K562 (cell line): Measurements from ENCODE around the gene BAK1. TPM values are rescaled to one million over a fixed set of nuclear protein-coding genes. Genes with fewer than 3 reads are reported as not detected.

Source experiments
- ATAC-seq: fragments of 200-7000 bp; cut with Tn5 transposase; 3 replicates; pipeline ENCODE4 v1.9.1; 2020; ENCODE audit warnings: moderate library complexity
- BruUV-seq: library from RNA; stranded (reverse); fragments of 400-500 nt; replicated peaks from 2 replicates; lab custom pipeline; 2021; lab: Mats Ljungman, UMichigan
- CTCF ChIA-PET: fragments of 300-600 bp; formaldehyde crosslinking; extraction: SDS; loops from one replicate; lab custom pipeline; 2021; ENCODE audit warnings: low intra/inter-chr PET ratio; lab: Yijun Ruan, JAX
- POLR2A ChIA-PET: fragments of 300-600, 350-650 bp; sonication (Branson Sonifier 250); formaldehyde crosslinking; extraction: SDS; loops from one replicate; lab custom pipeline; 2021; ENCODE audit warnings: antibody characterized with exemption, inconsistent platforms; lab: Yijun Ruan, JAX
- DNase-seq, 4 experiments: peaks; one replicate each; pipeline versions ENCODE4 v3.0.0 to v3.0.0-alpha.2; 2011 to 2018; ENCODE audit warnings: low spot score in 3 of 4, mixed read lengths in 3 of 4; ENCODE audit errors: extremely low read depth in 1 of 4
- FAIRE-seq: peaks from 2 replicates; lab custom pipeline; 2011; peaks lifted over from hg19 to GRCh38; lab: Jason Lieb, UNC
- H2AFZ ChIP-seq: 2 replicates; pipeline ENCODE4 v1.6.0; 2011; ENCODE audit warnings: low read depth, low read length, control low read depth, inconsistent platforms
- H3K27ac ChIP-seq: fragments of 200-600 bp; 3 replicates; pipeline ENCODE4 v1.8.0; 2011; ENCODE audit warnings: low read depth, mild to moderate bottlenecking, control low read depth, inconsistent platforms, low read length, moderate library complexity, mixed read lengths; ENCODE audit errors: extremely low read depth
- H3K27me3 ChIP-seq, 2 experiments: fragments of 300-600 bp in 1 of 2; 2 replicates in 1 of 2; 3 replicates in 1 of 2; pipeline versions ENCODE4 v1.6.0 to v1.8.0; 2011; ENCODE audit warnings: inconsistent platforms in 2 of 2, low read length in 2 of 2, mild to moderate bottlenecking in 1 of 2, mixed read lengths in 1 of 2, moderate library complexity in 1 of 2; ENCODE audit not compliant: control insufficient read depth in 2 of 2, insufficient read depth in 2 of 2
- H3K36me3 ChIP-seq: fragments of 300-600 bp; 3 replicates; pipeline ENCODE4 v1.8.0; 2011; ENCODE audit warnings: mild to moderate bottlenecking, low read length, inconsistent platforms; ENCODE audit not compliant: control insufficient read depth, insufficient read depth
- H3K4me1 ChIP-seq, 2 experiments: fragments of 200-600 bp in 1 of 2; replicated peaks in 1 of 2; 2 replicates in 1 of 2; 3 replicates in 1 of 2; pipeline versions ENCODE4 v1.5.1 to v1.8.0; 2011; ENCODE audit warnings: inconsistent platforms in 2 of 2, low read length in 2 of 2, mild to moderate bottlenecking in 1 of 2, mixed read lengths in 1 of 2, moderate library complexity in 1 of 2; ENCODE audit not compliant: control insufficient read depth in 2 of 2, insufficient read depth in 2 of 2
- H3K4me2 ChIP-seq: 2 replicates; pipeline ENCODE4 v1.6.1; 2011; ENCODE audit warnings: low read length, control low read depth, inconsistent platforms, mixed read lengths; ENCODE audit not compliant: insufficient read depth
- H3K4me3 ChIP-seq: fragments of 200-600 bp; sonication (generic), shearing (Covaris generic); 2 replicates; pipeline ENCODE4 v1.5.1; 2016; ENCODE audit warnings: control low read depth, inconsistent platforms
- H3K79me2 ChIP-seq: fragments of 200-600 bp; 3 replicates; pipeline ENCODE4 v1.8.0; 2011; ENCODE audit warnings: low read length, inconsistent platforms; ENCODE audit not compliant: control insufficient read depth, insufficient read depth
- H3K9ac ChIP-seq, 2 experiments: 2 replicates each; pipeline versions ENCODE4 v1.6.0 to v1.6.1; 2011; ENCODE audit warnings: low read depth in 2 of 2, low read length in 2 of 2, control low read depth in 1 of 2, inconsistent platforms in 1 of 2, mild to moderate bottlenecking in 1 of 2, mixed read lengths in 1 of 2; ENCODE audit not compliant: insufficient read depth in 1 of 2
- H3K9me1 ChIP-seq: one replicate; pipeline ENCODE4 v1.6.0; 2011; ENCODE audit warnings: inconsistent platforms, mild to moderate bottlenecking, low read length, moderate library complexity; ENCODE audit not compliant: control insufficient read depth, insufficient read depth
- H3K9me3 ChIP-seq: replicated peaks from 2 replicates; pipeline ENCODE4 v1.5.1; 2011; ENCODE audit warnings: low read depth, low read length, inconsistent platforms; ENCODE audit not compliant: control insufficient read depth, insufficient read depth
- H4K20me1 ChIP-seq: replicated peaks from 2 replicates; pipeline ENCODE4 v1.6.1; 2011; ENCODE audit warnings: low read length, inconsistent platforms, mixed read lengths; ENCODE audit not compliant: control insufficient read depth, insufficient read depth
- ESRRA ChIP-seq: fragments of 450-650 bp; IDR thresholded peaks from 2 replicates; pipeline ENCODE4 v1.6.1; 2014; ENCODE audit warnings: low read depth, mild to moderate bottlenecking, moderate library complexity, borderline replicate concordance
- FOXP1 ChIP-seq: sonication (generic); formaldehyde crosslinking; IDR thresholded peaks from 2 replicates; pipeline ENCODE4 v1.8.0; 2022; ENCODE audit warnings: mild to moderate bottlenecking, missing genetic modification reagents
- GTF2E2 ChIP-seq: fragments of 200-800 bp; sonication (Bioruptor generic); IDR thresholded peaks from 2 replicates; pipeline ENCODE4 v1.6.1; 2016; ENCODE audit warnings: missing genetic modification characterization, missing compliant biosample characterization
- HLTF ChIP-seq: fragments of 450-650 bp; IDR thresholded peaks from 2 replicates; pipeline ENCODE4 v1.6.1; 2016
- PCBP2 ChIP-seq: fragments of 200-400 bp; formaldehyde crosslinking; IDR thresholded peaks from 2 replicates; pipeline ENCODE4 v1.6.1; 2018; ENCODE audit warnings: low read length, low read depth, mild to moderate bottlenecking, moderate library complexity; ENCODE audit not compliant: poor library complexity, severe bottlenecking
- STAG1 ChIP-seq: sonication (generic); formaldehyde crosslinking; IDR thresholded peaks from 2 replicates; pipeline ENCODE4 v1.5.0; 2020; ENCODE audit warnings: missing genetic modification reagents, borderline replicate concordance
- TAL1 ChIP-seq: fragments of 450-650 bp; IDR thresholded peaks from 2 replicates; pipeline ENCODE4 v1.6.1; 2016; ENCODE audit warnings: mild to moderate bottlenecking
- ZBTB33 ChIP-seq: sonication (generic); formaldehyde crosslinking; IDR thresholded peaks from 2 replicates; pipeline ENCODE4 v1.8.1; 2023; ENCODE audit warnings: mild to moderate bottlenecking, missing genetic modification reagents
- ZBTB5 ChIP-seq: fragments of 450-650 bp; IDR thresholded peaks from 2 replicates; pipeline ENCODE4 v1.6.1; 2017; ENCODE audit warnings: antibody characterized with exemption
- ZNF146 ChIP-seq: IDR thresholded peaks from one replicate; pipeline ENCODE4 v1.6.1; 2018; ENCODE audit warnings: missing compliant biosample characterization; ENCODE audit not compliant: unreplicated experiment
- WGBS: fragments of 100-300 bp; shearing (Covaris generic); methylation state at CpG from one replicate; pipeline ENCODE4 v1.1.6; 2016; ENCODE audit warnings: low coverage, mixed read lengths; ENCODE audit not compliant: insufficient coverage; ENCODE audit errors: missing lambda C conversion rate; 5-methylcytosine and 5-hydroxymethylcytosine counted together
- in situ Hi-C: fragments of 300-500 bp; cut with MboI; formaldehyde crosslinking; loops from 4 replicates; pipeline ENCODE4 v1.15.0; 2018; ENCODE audit warnings: inconsistent platforms, mixed read lengths
- intact Hi-C: fragments of 100-400 bp; cut with micrococcal nuclease; formaldehyde crosslinking; loops from 2 replicates; pipeline ENCODE4 v1.14.2; 2022
- polyA plus RNA-seq, 8 experiments: library from polyadenylated mRNA; depleted of rRNA in 4 of 8; stranded (reverse) in 5 of 8; unstranded in 3 of 8; fragments of >200 nt; fragmentation: Nextera tagmentation in 2 of 8; fragmentation: Illumina TruSeq in 1 of 8; extraction: Ambion mirVana in 2 of 8; extraction: Trizol in 1 of 8; gene quantifications; 2 replicates each; pipeline versions ENCODE4 v1.2.1 to v1.2.3, GENCODE V29; 2011 to 2014; ENCODE audit warnings: inconsistent platforms in 1 of 8, missing spikeins in 1 of 8
- total RNA-seq, 7 experiments: library from RNA; depleted of rRNA in 6 of 7; stranded (reverse); fragments of >200 nt in 6 of 7; fragmentation: Illumina TruSeq in 2 of 7; extraction: Trizol in 2 of 7; gene quantifications; 2 replicates each; pipeline versions ENCODE4 v1.2.1 to v1.2.3, GENCODE V29; 2011 to 2021; ENCODE audit warnings: low replicate concordance in 1 of 7
- TF ChIP-seq, protein P1 (sequence below): sonication (generic); formaldehyde crosslinking; IDR thresholded peaks from 2 replicates; pipeline ENCODE4 v1.8.1; 2023; ENCODE audit warnings: mild to moderate bottlenecking, missing genetic modification reagents
- TF ChIP-seq, protein P2 (sequence below): fragments of 250-450 bp; sonication (Bioruptor Pico); IDR thresholded peaks from 2 replicates; pipeline ENCODE4 v1.8.0; 2022; ENCODE audit warnings: moderate library complexity, mild to moderate bottlenecking, inconsistent platforms

BAK1 gene
- total and polyA plus RNA-seq, 9 of the 15 experiments (the other 6 are each of a cell fraction or from before 2014, with no cell fraction given): 5.4 to 30.7 (median 18.9) TPM

- in situ Hi-C loops (no loop called here), intact Hi-C loops (no loop called here)
- H3K4me3 ChIP-seq: no peak overlapping the region
- H3K4me2 ChIP-seq: no peak overlapping the region
- no peak overlapping the region for H3K27ac ChIP-seq
- BruUV-seq: no TSS peak
- DNase-seq (no peak), ATAC-seq (no peak; the same call in 1 of the 3 replicates), FAIRE-seq (no peak)
- peaks cover 13 to 25% of the 10 kb centered on the region in 2 experiments; a peak in 4 of 5 replicates for H3K4me1 ChIP-seq
- WGBS: 47% methylated on average over 22 of the region's 22 CpGs
- no peak overlapping the region for H2AFZ ChIP-seq
- peaks cover 0 to 12% of the 10 kb centered on the region in 2 experiments; a peak in 2 of 5 replicates for H3K27me3 ChIP-seq
- no peaks in the 10 kb centered on the region for H3K9me1 ChIP-seq
- POLR2A ChIA-PET: interaction anchor here (0.6 kb wide), 2 partner anchors 9 to 452 kb away, joined by 3 to 4 read pairs; no protein-coding TSS in a partner anchor
- CTCF ChIA-PET: no interaction called here
- no peaks in the 10 kb centered on the region for H3K36me3 ChIP-seq
- H3K79me2 ChIP-seq: no peaks in the 10 kb centered on the region
- H3K9ac ChIP-seq: peak overlapping the region in 1 of 2 experiments; percentile 74; a peak in 2 of 4 replicates
- no peaks in the 10 kb centered on the region for H4K20me1 ChIP-seq
- no peaks in the 10 kb centered on the region for H3K9me3 ChIP-seq
- TF ChIP-seq, protein P1, sequence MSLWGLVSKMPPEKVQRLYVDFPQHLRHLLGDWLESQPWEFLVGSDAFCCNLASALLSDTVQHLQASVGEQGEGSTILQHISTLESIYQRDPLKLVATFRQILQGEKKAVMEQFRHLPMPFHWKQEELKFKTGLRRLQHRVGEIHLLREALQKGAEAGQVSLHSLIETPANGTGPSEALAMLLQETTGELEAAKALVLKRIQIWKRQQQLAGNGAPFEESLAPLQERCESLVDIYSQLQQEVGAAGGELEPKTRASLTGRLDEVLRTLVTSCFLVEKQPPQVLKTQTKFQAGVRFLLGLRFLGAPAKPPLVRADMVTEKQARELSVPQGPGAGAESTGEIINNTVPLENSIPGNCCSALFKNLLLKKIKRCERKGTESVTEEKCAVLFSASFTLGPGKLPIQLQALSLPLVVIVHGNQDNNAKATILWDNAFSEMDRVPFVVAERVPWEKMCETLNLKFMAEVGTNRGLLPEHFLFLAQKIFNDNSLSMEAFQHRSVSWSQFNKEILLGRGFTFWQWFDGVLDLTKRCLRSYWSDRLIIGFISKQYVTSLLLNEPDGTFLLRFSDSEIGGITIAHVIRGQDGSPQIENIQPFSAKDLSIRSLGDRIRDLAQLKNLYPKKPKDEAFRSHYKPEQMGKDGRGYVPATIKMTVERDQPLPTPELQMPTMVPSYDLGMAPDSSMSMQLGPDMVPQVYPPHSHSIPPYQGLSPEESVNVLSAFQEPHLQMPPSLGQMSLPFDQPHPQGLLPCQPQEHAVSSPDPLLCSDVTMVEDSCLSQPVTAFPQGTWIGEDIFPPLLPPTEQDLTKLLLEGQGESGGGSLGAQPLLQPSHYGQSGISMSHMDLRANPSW (CRISPR knock-in tag): no peak
- TF ChIP-seq TAL1 (no peak), ZNF146 (CRISPR knock-in tag) (no peak), HLTF (no peak), STAG1 (CRISPR knock-in tag) (no peak), ESRRA (no peak), ZBTB5 (no peak), GTF2E2 (no peak), PCBP2 (no peak), FOXP1 (CRISPR knock-in tag) (no peak), ZBTB33 (CRISPR knock-in tag) (no peak)
- TF ChIP-seq, protein P2, sequence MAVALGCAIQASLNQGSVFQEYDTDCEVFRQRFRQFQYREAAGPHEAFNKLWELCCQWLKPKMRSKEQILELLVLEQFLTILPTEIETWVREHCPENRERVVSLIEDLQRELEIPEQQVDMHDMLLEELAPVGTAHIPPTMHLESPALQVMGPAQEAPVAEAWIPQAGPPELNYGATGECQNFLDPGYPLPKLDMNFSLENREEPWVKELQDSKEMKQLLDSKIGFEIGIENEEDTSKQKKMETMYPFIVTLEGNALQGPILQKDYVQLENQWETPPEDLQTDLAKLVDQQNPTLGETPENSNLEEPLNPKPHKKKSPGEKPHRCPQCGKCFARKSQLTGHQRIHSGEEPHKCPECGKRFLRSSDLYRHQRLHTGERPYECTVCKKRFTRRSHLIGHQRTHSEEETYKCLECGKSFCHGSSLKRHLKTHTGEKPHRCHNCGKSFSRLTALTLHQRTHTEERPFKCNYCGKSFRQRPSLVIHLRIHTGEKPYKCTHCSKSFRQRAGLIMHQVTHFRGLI (CRISPR knock-in tag): no peak
These were observed 31.0 kb upstream of the BAK1 start for GRCh38 chr6:33610779-33611732.
